Endothelial cell of umbilical vein (primary cell): ENCODE data around the gene YTHDC2.

ENCODE experiments used
- CTCF ChIP-seq, 2 donors: IDR thresholded peaks; 1 replicate in 1 of 2; 2 replicates in 1 of 2; pipeline ENCODE4 v1.5.1; 2011; ENCODE audit warnings: low read length in 2 of 2, mild to moderate bottlenecking in 2 of 2, moderate library complexity in 2 of 2, control low read depth in 1 of 2, inconsistent platforms in 1 of 2, low read depth in 1 of 2; ENCODE audit not compliant: insufficient read depth in 1 of 2; ENCODE audit errors: extremely low read depth in 1 of 2
- EZH2 ChIP-seq: IDR thresholded peaks from 2 replicates; pipeline ENCODE4 v1.6.1; 2012; ENCODE audit warnings: borderline replicate concordance, low read depth, mild to moderate bottlenecking, moderate library complexity, low read length, inconsistent platforms; ENCODE audit not compliant: severe bottlenecking
- FOS ChIP-seq: IDR thresholded peaks from 2 replicates; pipeline ENCODE4 v1.6.1; 2011; ENCODE audit warnings: mild to moderate bottlenecking, low read length, moderate library complexity, borderline replicate concordance; ENCODE audit not compliant: insufficient read depth
- JUN ChIP-seq: IDR thresholded peaks from 2 replicates; pipeline ENCODE4 v1.6.1; 2011; ENCODE audit warnings: borderline replicate concordance, low read depth; ENCODE audit not compliant: insufficient read length, insufficient read depth
- MAX ChIP-seq: IDR thresholded peaks from 2 replicates; pipeline ENCODE4 v1.6.1; 2011; ENCODE audit not compliant: insufficient read depth, insufficient read length
- MYC ChIP-seq: IDR thresholded peaks from one replicate; pipeline ENCODE4 v1.6.1; 2011; ENCODE audit warnings: mild to moderate bottlenecking, low read depth, low read length
- POLR2A ChIP-seq: IDR thresholded peaks from 2 replicates; pipeline ENCODE4 v1.6.1; 2012; ENCODE audit warnings: low read depth, mild to moderate bottlenecking, control low read depth, low read length
- POLR2AphosphoS5 ChIP-seq: IDR thresholded peaks from 2 replicates; pipeline ENCODE4 v1.6.1; 2012; ENCODE audit warnings: low read depth, mild to moderate bottlenecking, control low read depth, low read length, moderate library complexity; ENCODE audit not compliant: insufficient read depth

GRCh38 chr5:113634957-113635356, 121.5 kb downstream of the YTHDC2 start:
- TF ChIP-seq CTCF (IDR thresholded peaks at IDR 0.05; ENCODE audit: extremely low read depth in 1 of 2, insufficient read depth in 1 of 2, low read depth in 1 of 2, low read length in 2 of 2) = no peak
- no peak for TF ChIP-seq MAX
- TF ChIP-seq POLR2A = no peak
- no peak for TF ChIP-seq MYC
- no peak for TF ChIP-seq EZH2
- no peak for TF ChIP-seq POLR2AphosphoS5
- TF ChIP-seq JUN = no peak
- no peak for TF ChIP-seq FOS
